ENCODE results near the gene PJA2.

- TF ChIP-seq GATA3 (IDR thresholded peaks at IDR 0.05; ENCODE audit: low read depth, low read length) (no peak), GATA2 (IDR thresholded peaks at IDR 0.05; ENCODE audit: low read depth, low read length) (no peak)
These were observed 94.5 kb downstream of the PJA2 start for GRCh38 chr5:109315245-109315644.

Measured in SH-SY5Y (cell line).